ENCODE data around the gene DES. TPM values are rescaled to one million over a fixed set of nuclear protein-coding genes. Genes with fewer than 3 reads are reported as not detected.

Gene DES
- total and polyA plus RNA-seq, 8 donors, result 0.75 to 101 (median 3.6) TPM

DNA sequence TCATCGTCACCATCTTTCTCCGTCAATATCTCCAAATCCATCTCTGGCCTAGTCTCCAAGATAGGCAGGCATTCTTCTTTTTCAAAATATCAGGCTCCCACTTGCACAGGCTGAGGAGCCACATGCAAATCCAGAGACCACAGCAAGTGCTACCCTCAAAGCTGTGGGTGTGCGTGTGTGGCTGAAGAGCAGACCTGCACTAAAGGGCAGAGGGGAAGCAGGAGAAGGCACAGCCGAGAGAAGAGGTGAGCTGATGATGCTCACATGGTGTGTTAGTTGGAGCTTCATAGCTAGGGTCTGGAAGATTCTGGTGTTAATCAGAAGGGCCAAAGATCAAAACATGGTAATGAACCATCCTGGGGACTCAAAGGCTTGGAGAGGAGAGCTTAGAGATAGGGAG lies 20.3 kb downstream of the DES start:
- ATAC-seq, result no peak
- Histone ChIP-seq H3K4me1 (no peaks in the 10 kb centered on the region), H3K9me3 (no peaks in the 10 kb centered on the region), H3K4me3 (no peak overlapping the region), H3K36me3 (no peaks in the 10 kb centered on the region), H3K27ac (no peak overlapping the region), H3K27me3 (peaks cover 0 to 5% (median 0%) of the 10 kb centered on the region in 4 donors)
- TF ChIP-seq, protein P1, sequence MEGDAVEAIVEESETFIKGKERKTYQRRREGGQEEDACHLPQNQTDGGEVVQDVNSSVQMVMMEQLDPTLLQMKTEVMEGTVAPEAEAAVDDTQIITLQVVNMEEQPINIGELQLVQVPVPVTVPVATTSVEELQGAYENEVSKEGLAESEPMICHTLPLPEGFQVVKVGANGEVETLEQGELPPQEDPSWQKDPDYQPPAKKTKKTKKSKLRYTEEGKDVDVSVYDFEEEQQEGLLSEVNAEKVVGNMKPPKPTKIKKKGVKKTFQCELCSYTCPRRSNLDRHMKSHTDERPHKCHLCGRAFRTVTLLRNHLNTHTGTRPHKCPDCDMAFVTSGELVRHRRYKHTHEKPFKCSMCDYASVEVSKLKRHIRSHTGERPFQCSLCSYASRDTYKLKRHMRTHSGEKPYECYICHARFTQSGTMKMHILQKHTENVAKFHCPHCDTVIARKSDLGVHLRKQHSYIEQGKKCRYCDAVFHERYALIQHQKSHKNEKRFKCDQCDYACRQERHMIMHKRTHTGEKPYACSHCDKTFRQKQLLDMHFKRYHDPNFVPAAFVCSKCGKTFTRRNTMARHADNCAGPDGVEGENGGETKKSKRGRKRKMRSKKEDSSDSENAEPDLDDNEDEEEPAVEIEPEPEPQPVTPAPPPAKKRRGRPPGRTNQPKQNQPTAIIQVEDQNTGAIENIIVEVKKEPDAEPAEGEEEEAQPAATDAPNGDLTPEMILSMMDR (IDR thresholded peaks at IDR 0.05), result no peak
- no peak for FAIRE-seq
- intact Hi-C loops (cut with DNase I), result no loop called here
- 77 to 86% methylated on average over 4 of the region's 4 CpGs for WGBS, 2 donors
- no peak for DNase-seq

DNA sequence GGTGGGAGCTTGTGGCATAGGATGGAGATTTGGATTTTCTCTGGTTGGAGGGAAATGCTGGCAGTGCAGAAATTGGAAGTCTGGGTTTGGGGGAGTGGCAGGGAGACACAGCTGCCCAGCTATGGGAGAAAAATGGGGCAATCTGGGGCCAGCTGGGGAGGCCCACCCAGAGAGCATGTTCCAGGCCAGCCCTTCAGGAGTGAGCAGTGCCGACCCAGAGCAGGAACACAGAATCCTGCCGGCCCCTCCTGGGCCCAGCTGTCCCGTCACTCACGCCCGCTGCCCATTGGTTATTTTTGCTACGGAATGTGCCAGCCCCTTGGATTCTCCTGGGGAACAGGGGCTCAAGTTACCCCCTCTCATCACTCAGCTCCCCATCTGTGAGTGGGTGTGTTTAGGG lies 21.3 kb downstream of the DES start:
- TF ChIP-seq, protein P1 (IDR thresholded peaks at IDR 0.05), result no peak
- Histone ChIP-seq H3K27ac (no peak overlapping the region), H3K9me3 (no peaks in the 10 kb centered on the region), H3K27me3 (peaks cover 0 to 5% (median 0%) of the 10 kb centered on the region in 4 donors), H3K4me1 (no peaks in the 10 kb centered on the region), H3K4me3 (no peak overlapping the region), H3K36me3 (no peaks in the 10 kb centered on the region)
- no peak for ATAC-seq
- WGBS, 2 donors, result 77 to 82% methylated on average over 6 of the region's 6 CpGs
- FAIRE-seq, result no peak
- no peak for DNase-seq
- intact Hi-C loops (cut with DNase I), result no loop called here

GRCh38 chr2:219440388-219441256 lies 22.4 kb downstream of the DES start:
- intact Hi-C loops (cut with DNase I), result no loop called here
- Histone ChIP-seq H3K36me3 (no peaks in the 10 kb centered on the region), H3K27me3 (peaks cover 0 to under 1% (median 0%) of the 10 kb centered on the region in 4 donors), H3K27ac (no peak overlapping the region), H3K9me3 (no peaks in the 10 kb centered on the region), H3K4me1 (no peaks in the 10 kb centered on the region), H3K4me3 (no peak overlapping the region)
- TF ChIP-seq, protein P1 (IDR thresholded peaks at IDR 0.05), result no peak
- ATAC-seq (peak in 1 of 4 donors; percentile 22), DNase-seq (no peak), FAIRE-seq (no peak)
- WGBS, 2 donors, result 65 to 71% methylated on average over 6 of the region's 6 CpGs

DNA sequence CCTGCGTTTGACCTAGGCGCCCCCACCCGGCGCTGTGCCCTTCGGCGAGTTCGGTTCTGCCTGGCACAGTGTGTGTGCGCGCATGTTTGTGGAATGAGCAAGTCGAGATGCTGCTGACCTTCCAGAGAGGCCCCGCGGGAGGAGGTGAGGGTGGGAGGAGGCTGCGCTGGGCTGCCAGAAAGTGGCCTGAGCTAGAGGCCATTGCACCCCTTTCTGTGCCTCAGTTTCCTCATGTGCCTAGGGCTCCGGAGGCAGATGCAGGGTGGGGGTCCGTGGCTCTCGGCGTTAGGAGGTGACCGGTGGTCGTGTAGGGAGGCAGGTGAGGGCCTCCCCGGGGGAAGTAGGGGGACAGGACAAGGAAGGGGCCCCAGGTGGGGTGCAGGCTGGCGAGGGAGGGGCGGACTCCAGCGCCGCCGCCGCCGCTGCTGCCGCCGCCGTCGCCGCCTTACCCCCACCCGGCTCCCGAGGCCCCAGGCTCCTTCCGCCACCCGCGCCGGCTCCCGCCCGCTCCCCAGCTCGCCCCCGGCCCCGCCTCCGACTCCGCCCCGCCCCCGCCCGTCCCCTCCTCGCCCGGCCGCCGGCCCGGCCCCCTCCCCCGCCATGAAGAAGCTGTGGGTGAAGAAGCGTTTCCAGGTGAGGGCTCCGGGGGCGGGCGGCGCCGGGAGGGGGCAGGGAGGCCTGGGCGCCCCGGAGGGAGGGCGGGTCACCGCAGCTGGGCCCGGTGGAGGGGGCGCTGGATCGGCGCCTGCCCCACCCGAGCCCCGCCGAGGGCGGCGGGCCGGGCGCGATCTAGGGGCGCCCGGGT lies 23.5 kb downstream of the DES start:
- Histone ChIP-seq H3K27me3 (no peaks in the 10 kb centered on the region), H3K36me3 (no peaks in the 10 kb centered on the region), H3K4me3 (peak overlapping the region; percentile 34 to 62 (median 44)), H3K9me3 (no peaks in the 10 kb centered on the region), H3K4me1 (no peaks in the 10 kb centered on the region), H3K27ac (no peak overlapping the region)
- FAIRE-seq (no peak), ATAC-seq (peak; percentile 73 to 93 (median 85)), DNase-seq (peak; percentile 29 to 80 (median 64))
- TF ChIP-seq, protein P1 (IDR thresholded peaks at IDR 0.05), result no peak
- WGBS, 2 donors, result 2 to 3% methylated on average over 31 to 76 of the region's 78 CpGs
- intact Hi-C loops (cut with DNase I), result no loop called here

Data from pancreas (tissue), 10 donors.